ENCODE measurements around the gene SCG3.

Gene SCG3

DNA sequence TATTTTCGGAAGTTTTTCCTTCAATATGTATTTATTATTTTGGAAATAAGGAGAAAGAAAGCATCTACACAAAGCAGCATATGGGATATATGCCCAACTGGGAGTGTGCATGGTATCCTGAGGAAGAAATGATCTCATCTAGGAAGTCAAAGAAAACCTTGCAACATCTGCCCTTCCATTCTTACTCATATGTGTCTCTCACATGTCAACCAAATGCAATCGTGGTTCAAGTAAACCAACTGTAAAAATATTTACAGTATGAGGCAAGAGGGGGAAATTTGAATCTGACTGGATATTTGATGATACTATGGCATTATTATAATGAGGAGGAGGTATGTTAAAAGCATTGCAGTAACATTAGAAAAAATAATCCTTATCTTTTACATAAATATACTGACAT is 3.2 kb upstream of the SCG3 start:
- TF ChIP-seq MYC (IDR thresholded peaks at IDR 0.05; ENCODE audit: low read depth, low read length) (no peak), POLR2A (IDR thresholded peaks at IDR 0.05; ENCODE audit: extremely low read depth, insufficient read length) (no peak)
- TF ChIP-seq, protein P1, sequence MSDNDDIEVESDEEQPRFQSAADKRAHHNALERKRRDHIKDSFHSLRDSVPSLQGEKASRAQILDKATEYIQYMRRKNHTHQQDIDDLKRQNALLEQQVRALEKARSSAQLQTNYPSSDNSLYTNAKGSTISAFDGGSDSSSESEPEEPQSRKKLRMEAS (IDR thresholded peaks at IDR 0.05; ENCODE audit: low read depth, low read length) = no peak
- TF ChIP-seq, protein P2, sequence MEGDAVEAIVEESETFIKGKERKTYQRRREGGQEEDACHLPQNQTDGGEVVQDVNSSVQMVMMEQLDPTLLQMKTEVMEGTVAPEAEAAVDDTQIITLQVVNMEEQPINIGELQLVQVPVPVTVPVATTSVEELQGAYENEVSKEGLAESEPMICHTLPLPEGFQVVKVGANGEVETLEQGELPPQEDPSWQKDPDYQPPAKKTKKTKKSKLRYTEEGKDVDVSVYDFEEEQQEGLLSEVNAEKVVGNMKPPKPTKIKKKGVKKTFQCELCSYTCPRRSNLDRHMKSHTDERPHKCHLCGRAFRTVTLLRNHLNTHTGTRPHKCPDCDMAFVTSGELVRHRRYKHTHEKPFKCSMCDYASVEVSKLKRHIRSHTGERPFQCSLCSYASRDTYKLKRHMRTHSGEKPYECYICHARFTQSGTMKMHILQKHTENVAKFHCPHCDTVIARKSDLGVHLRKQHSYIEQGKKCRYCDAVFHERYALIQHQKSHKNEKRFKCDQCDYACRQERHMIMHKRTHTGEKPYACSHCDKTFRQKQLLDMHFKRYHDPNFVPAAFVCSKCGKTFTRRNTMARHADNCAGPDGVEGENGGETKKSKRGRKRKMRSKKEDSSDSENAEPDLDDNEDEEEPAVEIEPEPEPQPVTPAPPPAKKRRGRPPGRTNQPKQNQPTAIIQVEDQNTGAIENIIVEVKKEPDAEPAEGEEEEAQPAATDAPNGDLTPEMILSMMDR (IDR thresholded peaks at IDR 0.05; ENCODE audit: low read depth, low read length) = no peak
- H3K4me3 ChIP-seq (ENCODE audit: low read depth, low read length) = no peak overlapping the region
- DNase-seq (ENCODE audit: low read depth) = no peak

GRCh38 chr15:51680321-51680720 is 982 bp upstream of the SCG3 start:
- TF ChIP-seq, protein P1 (IDR thresholded peaks at IDR 0.05; ENCODE audit: low read depth, low read length) = no peak
- no peak for TF ChIP-seq POLR2A (IDR thresholded peaks at IDR 0.05; ENCODE audit: extremely low read depth, insufficient read length)
- TF ChIP-seq MYC (IDR thresholded peaks at IDR 0.05; ENCODE audit: low read depth, low read length) = no peak
- TF ChIP-seq, protein P2 (IDR thresholded peaks at IDR 0.05; ENCODE audit: low read depth, low read length) = no peak
- H3K4me3 ChIP-seq (ENCODE audit: low read depth, low read length) = no peak overlapping the region
- DNase-seq (ENCODE audit: low read depth) = no peak

GRCh38 chr15:51687565-51687964 is 6.3 kb downstream of the SCG3 start:
- no peak overlapping the region for H3K4me3 ChIP-seq (ENCODE audit: low read depth, low read length)
- no peak for TF ChIP-seq POLR2A (IDR thresholded peaks at IDR 0.05; ENCODE audit: extremely low read depth, insufficient read length)
- DNase-seq (ENCODE audit: low read depth) = no peak

GRCh38 chr15:51688863-51689262 is 7.6 kb downstream of the SCG3 start:
- DNase-seq (ENCODE audit: low read depth) = no peak
- TF ChIP-seq POLR2A (IDR thresholded peaks at IDR 0.05; ENCODE audit: extremely low read depth, insufficient read length) (no peak), MYC (IDR thresholded peaks at IDR 0.05; ENCODE audit: low read depth, low read length) (no peak)
- TF ChIP-seq, protein P2 (IDR thresholded peaks at IDR 0.05; ENCODE audit: low read depth, low read length) = no peak
- TF ChIP-seq, protein P1 (IDR thresholded peaks at IDR 0.05; ENCODE audit: low read depth, low read length) = no peak
- no peak overlapping the region for H3K4me3 ChIP-seq (ENCODE audit: low read depth, low read length)

GRCh38 chr15:51692154-51692553 is 10.9 kb downstream of the SCG3 start:
- H3K4me3 ChIP-seq (ENCODE audit: low read depth, low read length) = no peak overlapping the region
- TF ChIP-seq, protein P2 (IDR thresholded peaks at IDR 0.05; ENCODE audit: low read depth, low read length) = no peak
- TF ChIP-seq, protein P1 (IDR thresholded peaks at IDR 0.05; ENCODE audit: low read depth, low read length) = no peak
- TF ChIP-seq MYC (IDR thresholded peaks at IDR 0.05; ENCODE audit: low read depth, low read length) = no peak
- no peak for TF ChIP-seq POLR2A (IDR thresholded peaks at IDR 0.05; ENCODE audit: extremely low read depth, insufficient read length)
- DNase-seq (ENCODE audit: low read depth) = no peak

DNA sequence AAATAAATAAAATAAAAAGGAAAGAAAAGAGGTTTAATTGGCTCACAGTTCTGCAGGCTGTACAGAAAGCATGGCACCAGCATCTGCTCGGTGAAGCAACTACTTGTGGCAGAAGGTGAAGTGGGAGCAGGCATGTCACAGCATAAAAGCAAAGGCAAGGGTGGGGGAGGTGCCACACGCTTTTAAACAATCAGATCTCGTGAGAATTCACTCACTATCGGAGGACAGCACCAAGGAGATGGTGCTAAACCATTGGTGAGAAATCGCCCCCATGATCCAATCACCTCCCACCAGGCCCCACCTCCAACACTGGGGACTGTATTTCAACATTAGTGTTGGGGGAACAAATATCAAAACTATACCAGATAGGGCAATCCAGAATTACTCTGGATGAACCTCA is 15.3 kb downstream of the SCG3 start:
- TF ChIP-seq MYC (IDR thresholded peaks at IDR 0.05; ENCODE audit: low read depth, low read length) (no peak), POLR2A (IDR thresholded peaks at IDR 0.05; ENCODE audit: extremely low read depth, insufficient read length) (no peak)
- TF ChIP-seq, protein P2 (IDR thresholded peaks at IDR 0.05; ENCODE audit: low read depth, low read length) = no peak
- TF ChIP-seq, protein P1 (IDR thresholded peaks at IDR 0.05; ENCODE audit: low read depth, low read length) = no peak
- DNase-seq (ENCODE audit: low read depth) = no peak
- no peak overlapping the region for H3K4me3 ChIP-seq (ENCODE audit: low read depth, low read length)

Data from NB4 (cell line).